Activated CD4-positive, alpha-beta memory T cell treated with anti-CD3 and anti-CD28 coated beads, Interleukin-2, amount 10 ng/mL, durations not matched to agents 7 days and 5 days (primary cell): Measurements from ENCODE around the gene WFIKKN1. TPM values are rescaled to one million over a fixed set of nuclear protein-coding genes. Genes with fewer than 3 reads are reported as not detected.
"Not testable (repeated sequence)": the region's sequence is repeated elsewhere in the genome, so short reads cannot be mapped to it uniquely, and the experiment has no call there.

Experiments used
- CTCF ChIA-PET: fragments of 350-600 bp; sonication (Branson Sonifier 250); formaldehyde crosslinking; loops from one replicate; lab custom pipeline; 2021; ENCODE audit warnings: antibody characterized with exemption, inconsistent platforms; lab: Charles Lee
- POLR2A ChIA-PET: fragments of 350-600 bp; sonication (Branson Sonifier 250); formaldehyde crosslinking; loops from one replicate; lab custom pipeline; 2021; ENCODE audit warnings: antibody characterized with exemption; lab: Charles Lee
- DNase-seq: peaks from one replicate; pipeline ENCODE4 v3.0.0-alpha.2; 2020
- H3K27ac Mint-ChIP-seq: one replicate; pipeline ENCODE4 v1.8.0; 2021; ENCODE audit warnings: mild to moderate bottlenecking, mixed read lengths
- H3K27me3 Mint-ChIP-seq: one replicate; pipeline ENCODE4 v1.8.0; 2021; ENCODE audit warnings: mixed read lengths
- H3K36me3 Mint-ChIP-seq: one replicate; pipeline ENCODE4 v1.8.0; 2021; ENCODE audit warnings: low read depth, mixed read lengths
- H3K4me1 Mint-ChIP-seq: one replicate; pipeline ENCODE4 v1.8.0; 2021; ENCODE audit warnings: mixed read lengths
- H3K4me3 Mint-ChIP-seq: one replicate; pipeline ENCODE4 v1.8.0; 2021; ENCODE audit warnings: mild to moderate bottlenecking, mixed read lengths
- H3K9me3 Mint-ChIP-seq: one replicate; pipeline ENCODE4 v1.8.0; 2021; ENCODE audit warnings: mixed read lengths
- total RNA-seq, 2 experiments: library from RNA; stranded (reverse); gene quantifications; one replicate each; pipeline ENCODE4 v1.2.3, GENCODE V29; 2021

The WFIKKN1 gene
- total RNA-seq, 2 experiments from 2014 or later: 0.10 to 0.13 TPM

DNA sequence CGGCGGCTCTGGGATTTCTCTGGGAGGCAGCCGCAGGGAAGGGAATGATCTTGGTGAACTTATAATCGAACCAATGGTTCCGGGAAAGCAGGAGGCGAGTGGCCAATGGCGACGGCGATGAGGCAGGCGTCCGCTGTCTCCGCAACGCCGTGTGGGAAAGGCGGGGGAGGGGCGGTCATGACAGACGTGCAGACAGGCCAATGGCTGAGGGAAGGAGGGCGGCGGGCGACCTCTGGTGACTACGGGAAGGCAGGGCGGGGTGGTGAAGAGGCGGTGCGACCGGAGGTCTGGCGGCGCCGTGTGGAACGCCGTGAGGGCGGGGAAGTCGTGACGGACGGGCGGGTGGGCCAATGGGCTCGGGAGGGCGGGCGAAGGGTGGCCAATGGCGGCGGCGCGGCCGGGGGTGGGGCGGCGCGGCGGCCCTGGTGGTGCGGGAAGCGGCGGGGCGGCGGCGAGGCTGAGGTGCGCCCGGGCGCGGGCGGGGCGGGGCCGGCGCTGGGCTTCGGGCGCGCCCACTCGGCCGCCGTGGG lies 41.1 kb upstream of the WFIKKN1 start, which contains the start of gene RAB40C:
Gene RAB40C, plus strand, starts transcription at position 409 of the 530 bp plus-strand sequence. CDS start 226 bp downstream, outside the sequence.
- H3K27ac Mint-ChIP-seq: peak within 1 kb of the TSS; percentile 97
- POLR2A ChIA-PET: interaction anchor here (0.8 to 1.5 kb wide), 2 partner anchors 46 to 374 kb away, joined by 3 to 4 read pairs; no protein-coding TSS in a partner anchor
- peaks cover 29% of the 10 kb centered on the region for H3K4me1 Mint-ChIP-seq
- H3K27me3 Mint-ChIP-seq: no peaks in the 10 kb centered on the region
- CTCF ChIA-PET: no interaction called here
- peaks cover 2% of the 10 kb centered on the region for H3K36me3 Mint-ChIP-seq
- no peaks in the 10 kb centered on the region for H3K9me3 Mint-ChIP-seq
- DNase-seq: peak; percentile 99
- peak within 1 kb of the TSS; percentile 82 for H3K4me3 Mint-ChIP-seq

- no peaks in the 10 kb centered on the region for H3K27me3 Mint-ChIP-seq
Measured at GRCh38 chr16:590188-590814, 40.5 kb upstream of the WFIKKN1 start.

GRCh38 chr16:590815-591200 lies 40.0 kb upstream of the WFIKKN1 start:
- ChIA-PET POLR2A (interaction anchor here (0.7 to 1.5 kb wide), 4 partner anchors 19 to 373 kb away, joined by 3 to 6 read pairs (median 4); partner anchors contain the start of gene METTL26), CTCF (no interaction called here)
- H3K36me3 Mint-ChIP-seq: peaks cover 2% of the 10 kb centered on the region
- peak overlapping the region; percentile 80 for H3K4me3 Mint-ChIP-seq
- H3K4me1 Mint-ChIP-seq: peaks cover 29% of the 10 kb centered on the region
- DNase-seq: no peak
- no peaks in the 10 kb centered on the region for H3K27me3 Mint-ChIP-seq
- H3K9me3 Mint-ChIP-seq: no peaks in the 10 kb centered on the region
- H3K27ac Mint-ChIP-seq: peak overlapping the region; percentile 47

More at GRCh38 chr16:590188-590814, 40.5 kb upstream of the WFIKKN1 start:
- ChIA-PET POLR2A (interaction anchor here (0.7 to 1.5 kb wide), 4 partner anchors 18 to 373 kb away, joined by 3 to 6 read pairs (median 4); partner anchors contain the start of gene METTL26), CTCF (no interaction called here)
- Mint-ChIP-seq H3K4me1 (peaks cover 29% of the 10 kb centered on the region), H3K4me3 (peak overlapping the region; percentile 80), H3K9me3 (no peaks in the 10 kb centered on the region), H3K36me3 (peaks cover 2% of the 10 kb centered on the region), H3K27ac (peak overlapping the region; percentile 47)
- no peak for DNase-seq

DNA sequence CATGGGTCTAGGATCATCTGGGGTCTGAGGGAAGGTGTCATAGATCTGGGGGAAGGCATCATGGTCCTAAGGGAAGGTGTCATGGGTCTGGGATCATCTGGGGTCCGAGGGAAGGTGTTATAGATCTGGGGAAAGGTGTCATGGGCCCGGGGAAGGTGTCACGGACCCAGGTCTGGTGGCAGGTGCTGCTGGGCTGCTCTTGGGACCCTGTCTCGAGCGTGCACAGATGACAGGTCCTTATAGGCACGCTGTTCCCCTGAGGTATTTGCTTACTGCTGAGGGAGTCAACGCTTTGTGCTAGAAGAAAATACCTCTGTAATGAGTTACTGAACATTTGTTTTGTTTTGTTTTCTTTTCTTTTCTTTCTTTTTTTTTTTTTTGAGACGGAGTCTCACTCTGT lies 39.6 kb upstream of the WFIKKN1 start:
- Mint-ChIP-seq H3K27ac (no peak overlapping the region), H3K4me3 (peak overlapping the region; percentile 80), H3K9me3 (no peaks in the 10 kb centered on the region), H3K36me3 (peaks cover 5% of the 10 kb centered on the region), H3K4me1 (peaks cover 32% of the 10 kb centered on the region), H3K27me3 (no peaks in the 10 kb centered on the region)
- DNase-seq: no peak
- ChIA-PET POLR2A (interaction anchor here (1.5 kb wide), 1 partner anchor 44 kb away, joined by 4 read pairs; no protein-coding TSS in a partner anchor), CTCF (no interaction called here)

DNA sequence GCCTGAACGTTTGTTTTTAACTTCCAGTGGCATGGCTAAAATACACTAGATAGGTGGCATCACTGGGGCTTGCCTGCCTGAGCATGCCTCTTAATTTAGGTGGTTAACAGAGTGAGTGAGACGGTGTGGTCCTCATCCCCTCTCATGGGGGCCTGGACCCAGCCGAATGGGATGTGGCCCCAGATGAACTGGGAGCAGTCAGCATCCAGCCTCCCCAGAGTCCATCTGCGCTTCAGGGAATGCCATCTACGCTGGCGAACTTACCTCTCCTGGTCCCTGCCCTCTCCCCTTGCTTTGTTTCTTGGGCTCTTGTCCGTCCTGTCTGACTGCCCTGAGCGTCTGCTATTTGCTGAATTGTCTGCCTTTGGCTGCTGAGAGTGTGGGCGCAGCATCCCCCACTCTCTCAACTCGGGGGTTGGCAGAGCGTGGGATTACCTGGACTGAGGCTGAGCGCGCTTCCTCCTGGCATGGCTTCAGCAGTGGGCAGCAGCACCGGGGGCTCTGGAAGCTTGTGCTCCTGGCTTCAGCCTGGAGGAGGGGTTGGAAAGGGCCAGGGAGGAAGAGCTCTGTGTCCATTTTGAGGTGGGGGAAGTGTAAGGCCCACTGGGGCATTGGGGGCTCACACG lies 38.8 kb upstream of the WFIKKN1 start:
- Mint-ChIP-seq H3K9me3 (no peaks in the 10 kb centered on the region), H3K36me3 (peaks cover 9% of the 10 kb centered on the region), H3K4me1 (peaks cover 31% of the 10 kb centered on the region), H3K27me3 (no peaks in the 10 kb centered on the region), H3K4me3 (no peak overlapping the region), H3K27ac (no peak overlapping the region)
- POLR2A ChIA-PET: interaction anchor here (0.9 kb wide), 1 partner anchor 45 kb away, joined by 3 read pairs; the partner anchor contains the start of gene METTL26
- CTCF ChIA-PET: no interaction called here
- DNase-seq: no peak

- H3K4me1 Mint-ChIP-seq: peaks cover 24% of the 10 kb centered on the region
- DNase-seq: no peak
- no peaks in the 10 kb centered on the region for H3K9me3 Mint-ChIP-seq
- peaks cover 8% of the 10 kb centered on the region for H3K36me3 Mint-ChIP-seq
- H3K4me3 Mint-ChIP-seq: no peak overlapping the region
- H3K27me3 Mint-ChIP-seq: no peaks in the 10 kb centered on the region
- CTCF ChIA-PET: no interaction called here
- H3K27ac Mint-ChIP-seq: no peak overlapping the region
- POLR2A ChIA-PET: interaction anchor here (0.9 kb wide), 1 partner anchor 44 kb away, joined by 3 read pairs; the partner anchor contains the start of gene METTL26
Measured at GRCh38 chr16:592518-593306, 38.1 kb upstream of the WFIKKN1 start.

GRCh38 chr16:593406-593805 lies 37.4 kb upstream of the WFIKKN1 start:
- no peaks in the 10 kb centered on the region for H3K9me3 Mint-ChIP-seq
- H3K36me3 Mint-ChIP-seq: peaks cover 8% of the 10 kb centered on the region
- POLR2A ChIA-PET: no interaction called here
- no peaks in the 10 kb centered on the region for H3K27me3 Mint-ChIP-seq
- peaks cover 19% of the 10 kb centered on the region for H3K4me1 Mint-ChIP-seq
- H3K4me3 Mint-ChIP-seq: no peak overlapping the region
- no peak overlapping the region for H3K27ac Mint-ChIP-seq
- CTCF ChIA-PET: no interaction called here
- DNase-seq: no peak

- CTCF ChIA-PET: no interaction called here
- no peak for DNase-seq
- H3K36me3 Mint-ChIP-seq: peaks cover 8% of the 10 kb centered on the region
- no peak overlapping the region for H3K4me3 Mint-ChIP-seq
- H3K4me1 Mint-ChIP-seq: peaks cover 19% of the 10 kb centered on the region
- POLR2A ChIA-PET: no interaction called here
- H3K27ac Mint-ChIP-seq: no peak overlapping the region
- H3K27me3 Mint-ChIP-seq: no peaks in the 10 kb centered on the region
- H3K9me3 Mint-ChIP-seq: no peaks in the 10 kb centered on the region
Measured at GRCh38 chr16:593807-594206, 37.0 kb upstream of the WFIKKN1 start.

DNA sequence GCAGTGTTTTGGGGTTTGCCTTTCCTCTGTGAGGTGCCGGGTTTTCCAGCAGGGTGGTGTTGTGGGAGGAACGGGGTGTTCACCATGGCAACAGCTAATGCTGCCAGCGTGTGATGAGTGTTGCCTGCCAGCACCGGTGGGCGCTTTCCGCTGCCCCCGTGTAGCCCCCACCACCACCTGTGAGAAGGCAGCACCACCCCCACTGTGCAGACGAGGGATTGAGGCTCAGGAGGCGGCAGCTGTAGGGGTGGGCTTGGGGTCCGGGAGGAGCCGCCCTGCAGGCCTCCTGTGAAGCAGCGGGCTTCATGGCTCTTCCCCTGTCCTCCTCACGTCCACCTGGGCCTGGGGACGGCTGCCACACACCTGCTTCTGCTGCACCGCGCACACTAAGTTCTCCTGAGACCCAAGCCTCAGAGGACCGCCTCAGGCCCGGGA lies 35.7 kb upstream of the WFIKKN1 start:
- H3K27ac Mint-ChIP-seq: no peak overlapping the region
- POLR2A ChIA-PET: no interaction called here
- no peak overlapping the region for H3K4me3 Mint-ChIP-seq
- no peaks in the 10 kb centered on the region for H3K9me3 Mint-ChIP-seq
- H3K4me1 Mint-ChIP-seq: peaks cover 19% of the 10 kb centered on the region
- DNase-seq: no peak
- peaks cover 8% of the 10 kb centered on the region for H3K36me3 Mint-ChIP-seq
- no peaks in the 10 kb centered on the region for H3K27me3 Mint-ChIP-seq
- CTCF ChIA-PET: no interaction called here

DNA sequence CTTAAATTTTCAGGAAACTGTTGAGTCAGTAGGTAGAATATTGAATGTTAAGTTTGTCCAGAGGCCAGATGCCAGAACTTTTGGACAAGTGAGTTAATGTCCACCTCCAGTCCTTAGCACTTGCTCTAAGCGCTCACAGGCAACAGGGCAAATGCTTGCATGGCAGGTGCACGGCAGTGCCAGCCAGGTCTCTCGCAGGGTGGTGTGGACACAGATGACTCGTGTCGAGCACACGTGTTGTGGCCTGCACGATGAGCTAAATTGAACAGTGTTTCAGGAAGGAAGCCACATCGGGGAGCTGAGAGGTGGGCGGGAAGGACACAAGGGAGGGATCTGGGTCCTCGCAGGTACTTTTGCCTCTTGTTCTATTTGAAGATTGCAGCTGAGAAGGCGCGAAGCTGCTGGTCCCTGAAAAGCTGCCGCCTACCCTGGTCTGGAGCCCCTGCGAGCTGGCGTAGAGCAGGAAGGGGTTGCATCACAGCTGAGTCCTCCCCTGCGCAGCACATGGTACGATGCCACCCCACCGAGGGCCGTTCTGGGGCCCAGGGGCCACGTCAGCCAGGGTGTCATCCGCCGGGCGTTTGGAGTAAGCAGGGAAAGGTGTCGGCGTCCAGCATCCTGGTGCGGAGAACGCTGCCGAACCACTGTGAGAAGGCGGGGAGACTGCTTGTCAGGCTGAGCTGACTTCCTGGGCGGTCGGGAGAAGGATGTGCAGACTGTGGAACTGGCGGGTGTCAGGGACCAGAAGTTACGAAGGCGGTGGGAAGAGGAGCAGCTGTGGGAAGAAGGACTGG lies 34.6 kb upstream of the WFIKKN1 start:
- Mint-ChIP-seq H3K4me3 (no peak overlapping the region), H3K27me3 (no peaks in the 10 kb centered on the region), H3K4me1 (peaks cover 12% of the 10 kb centered on the region), H3K27ac (no peak overlapping the region), H3K36me3 (peaks cover 8% of the 10 kb centered on the region), H3K9me3 (no peaks in the 10 kb centered on the region)
- no peak for DNase-seq
- CTCF ChIA-PET: no interaction called here
- POLR2A ChIA-PET: no interaction called here

DNA sequence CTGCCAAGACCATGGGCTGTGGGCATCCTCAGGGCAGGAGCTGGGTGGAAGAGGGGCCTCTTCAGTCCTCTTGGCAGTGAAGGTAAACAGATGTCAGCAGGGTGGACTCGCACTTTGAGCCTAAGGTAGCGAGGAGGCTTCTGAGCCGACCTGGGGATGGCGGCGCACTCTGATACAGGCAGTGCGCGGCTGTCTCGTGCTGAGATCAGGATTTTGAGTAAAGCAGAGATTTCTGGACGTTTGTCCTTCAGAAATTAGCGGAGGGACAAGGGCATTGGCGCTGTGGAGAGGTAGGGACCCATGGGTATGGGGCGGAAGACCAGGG lies 34.1 kb upstream of the WFIKKN1 start:
- H3K27ac Mint-ChIP-seq: no peak overlapping the region
- CTCF ChIA-PET: no interaction called here
- no peaks in the 10 kb centered on the region for H3K27me3 Mint-ChIP-seq

DNA sequence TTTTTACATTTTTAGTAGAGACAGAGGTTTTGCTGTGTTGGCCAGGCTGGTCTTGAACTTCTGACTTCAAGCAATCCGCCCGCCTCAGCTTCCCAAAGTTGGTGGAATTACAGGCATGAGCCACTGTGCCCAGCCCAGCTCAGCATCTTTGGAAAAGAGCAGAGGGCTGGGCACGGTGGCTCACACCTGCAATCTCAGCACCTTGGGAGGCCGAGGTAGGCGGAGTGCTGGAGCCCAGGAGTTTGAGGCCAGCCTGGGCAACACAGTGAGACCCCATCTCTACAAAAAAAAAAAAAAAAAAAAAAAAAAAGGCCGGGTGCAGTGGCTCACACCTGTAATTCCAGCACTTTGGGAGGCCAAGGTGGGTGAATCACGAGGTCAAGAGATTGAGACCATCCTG lies 33.1 kb upstream of the WFIKKN1 start:
- CTCF ChIA-PET: interaction anchor here (1.1 kb wide), 1 partner anchor 22 kb away, joined by 3 read pairs; no protein-coding TSS in a partner anchor
- POLR2A ChIA-PET, H3K4me1 Mint-ChIP-seq, H3K36me3 Mint-ChIP-seq, H3K27ac Mint-ChIP-seq, H3K27me3 Mint-ChIP-seq, H3K9me3 Mint-ChIP-seq, DNase-seq, H3K4me3 Mint-ChIP-seq: not testable (repeated sequence)

More for the DNA sequence above, 34.1 kb upstream of the WFIKKN1 start:
- DNase-seq: no peak
- no peak overlapping the region for H3K4me3 Mint-ChIP-seq
- POLR2A ChIA-PET: no interaction called here
- peaks cover 10% of the 10 kb centered on the region for H3K4me1 Mint-ChIP-seq
- H3K36me3 Mint-ChIP-seq: peaks cover 8% of the 10 kb centered on the region
- no peaks in the 10 kb centered on the region for H3K9me3 Mint-ChIP-seq
